ENCODE results near the gene CNOT4. TPM values are rescaled to one million over a fixed set of nuclear protein-coding genes. Genes with fewer than 3 reads are reported as not detected.

The CNOT4 gene
- total and polyA plus RNA-seq, 2 of the 13 experiments (the other 11 are each of a cell fraction or from before 2014, with no cell fraction given) = 7.4 to 8.4 TPM

DNA sequence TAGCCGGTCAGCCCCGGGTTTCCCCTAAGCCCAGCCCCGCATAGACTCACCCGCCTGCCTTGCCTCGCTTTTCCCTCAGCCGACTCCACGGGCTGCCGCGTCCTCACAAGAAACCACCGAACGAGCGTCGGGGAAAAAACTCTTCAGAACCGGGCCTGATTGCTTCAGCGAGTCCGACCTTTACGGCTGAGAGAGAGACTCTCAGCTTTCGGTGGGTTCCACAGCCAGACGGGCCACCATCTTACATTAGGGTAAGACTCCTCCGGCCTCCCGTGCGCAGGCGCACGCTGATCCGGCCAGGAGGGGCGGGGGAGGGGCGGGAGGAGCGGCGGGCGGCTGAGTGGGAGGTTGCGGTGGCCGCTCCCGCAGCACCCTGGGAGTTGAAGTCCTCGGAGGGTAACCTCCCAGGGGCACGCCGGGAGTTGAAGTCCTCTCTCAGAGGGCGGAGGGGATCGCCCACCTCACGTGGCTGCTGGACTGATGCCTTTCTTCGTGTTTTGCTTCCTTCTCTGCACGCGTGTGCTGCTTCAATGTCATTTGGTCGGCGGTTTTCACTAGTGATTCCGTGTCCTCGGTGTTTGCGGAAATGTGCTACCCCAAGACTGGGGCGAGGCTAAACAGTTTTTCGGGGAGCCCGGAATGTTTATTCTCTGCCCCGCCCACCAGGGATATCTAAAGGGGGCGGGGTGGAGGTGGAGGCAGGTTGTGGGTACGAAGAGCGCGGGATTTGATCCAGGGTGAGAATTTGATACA lies at the start of gene CNOT4 (continued):
- TF ChIP-seq CHD4 (IDR thresholded peaks at IDR 0.05; ENCODE audit: borderline replicate concordance, low read length) (no peak), SAFB2 (CRISPR knock-in tag; IDR thresholded peaks at IDR 0.05; ENCODE audit: borderline replicate concordance, low read depth) (no peak), ZNF841 (CRISPR knock-in tag; IDR thresholded peaks at IDR 0.05; ENCODE audit: borderline replicate concordance) (no peak), POLR2AphosphoS5 (IDR thresholded peaks at IDR 0.05; ENCODE audit: low read depth, low read length) (peak; percentile 93), SOX5 (CRISPR knock-in tag; IDR thresholded peaks at IDR 0.05; ENCODE audit: borderline replicate concordance) (0 out of 2 replicates have a peak, but pooled peaks have one; percentile 9), ZNF501 (CRISPR knock-in tag; IDR thresholded peaks at IDR 0.05) (peak; percentile 72; the same call in 1 of the 2 replicates), ZNF34 (CRISPR knock-in tag; IDR thresholded peaks at IDR 0.05; ENCODE audit: borderline replicate concordance) (0 out of 2 replicates have a peak, but pooled peaks have one; percentile 35)
- TF ChIP-seq, protein P1, sequence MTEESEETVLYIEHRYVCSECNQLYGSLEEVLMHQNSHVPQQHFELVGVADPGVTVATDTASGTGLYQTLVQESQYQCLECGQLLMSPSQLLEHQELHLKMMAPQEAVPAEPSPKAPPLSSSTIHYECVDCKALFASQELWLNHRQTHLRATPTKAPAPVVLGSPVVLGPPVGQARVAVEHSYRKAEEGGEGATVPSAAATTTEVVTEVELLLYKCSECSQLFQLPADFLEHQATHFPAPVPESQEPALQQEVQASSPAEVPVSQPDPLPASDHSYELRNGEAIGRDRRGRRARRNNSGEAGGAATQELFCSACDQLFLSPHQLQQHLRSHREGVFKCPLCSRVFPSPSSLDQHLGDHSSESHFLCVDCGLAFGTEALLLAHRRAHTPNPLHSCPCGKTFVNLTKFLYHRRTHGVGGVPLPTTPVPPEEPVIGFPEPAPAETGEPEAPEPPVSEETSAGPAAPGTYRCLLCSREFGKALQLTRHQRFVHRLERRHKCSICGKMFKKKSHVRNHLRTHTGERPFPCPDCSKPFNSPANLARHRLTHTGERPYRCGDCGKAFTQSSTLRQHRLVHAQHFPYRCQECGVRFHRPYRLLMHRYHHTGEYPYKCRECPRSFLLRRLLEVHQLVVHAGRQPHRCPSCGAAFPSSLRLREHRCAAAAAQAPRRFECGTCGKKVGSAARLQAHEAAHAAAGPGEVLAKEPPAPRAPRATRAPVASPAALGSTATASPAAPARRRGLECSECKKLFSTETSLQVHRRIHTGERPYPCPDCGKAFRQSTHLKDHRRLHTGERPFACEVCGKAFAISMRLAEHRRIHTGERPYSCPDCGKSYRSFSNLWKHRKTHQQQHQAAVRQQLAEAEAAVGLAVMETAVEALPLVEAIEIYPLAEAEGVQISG (CRISPR knock-in tag; IDR thresholded peaks at IDR 0.05) = peak; percentile 86
- TF ChIP-seq, protein P2, sequence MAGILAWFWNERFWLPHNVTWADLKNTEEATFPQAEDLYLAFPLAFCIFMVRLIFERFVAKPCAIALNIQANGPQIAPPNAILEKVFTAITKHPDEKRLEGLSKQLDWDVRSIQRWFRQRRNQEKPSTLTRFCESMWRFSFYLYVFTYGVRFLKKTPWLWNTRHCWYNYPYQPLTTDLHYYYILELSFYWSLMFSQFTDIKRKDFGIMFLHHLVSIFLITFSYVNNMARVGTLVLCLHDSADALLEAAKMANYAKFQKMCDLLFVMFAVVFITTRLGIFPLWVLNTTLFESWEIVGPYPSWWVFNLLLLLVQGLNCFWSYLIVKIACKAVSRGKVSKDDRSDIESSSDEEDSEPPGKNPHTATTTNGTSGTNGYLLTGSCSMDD (CRISPR knock-in tag; IDR thresholded peaks at IDR 0.05) = no peak
- TF ChIP-seq, protein P3, sequence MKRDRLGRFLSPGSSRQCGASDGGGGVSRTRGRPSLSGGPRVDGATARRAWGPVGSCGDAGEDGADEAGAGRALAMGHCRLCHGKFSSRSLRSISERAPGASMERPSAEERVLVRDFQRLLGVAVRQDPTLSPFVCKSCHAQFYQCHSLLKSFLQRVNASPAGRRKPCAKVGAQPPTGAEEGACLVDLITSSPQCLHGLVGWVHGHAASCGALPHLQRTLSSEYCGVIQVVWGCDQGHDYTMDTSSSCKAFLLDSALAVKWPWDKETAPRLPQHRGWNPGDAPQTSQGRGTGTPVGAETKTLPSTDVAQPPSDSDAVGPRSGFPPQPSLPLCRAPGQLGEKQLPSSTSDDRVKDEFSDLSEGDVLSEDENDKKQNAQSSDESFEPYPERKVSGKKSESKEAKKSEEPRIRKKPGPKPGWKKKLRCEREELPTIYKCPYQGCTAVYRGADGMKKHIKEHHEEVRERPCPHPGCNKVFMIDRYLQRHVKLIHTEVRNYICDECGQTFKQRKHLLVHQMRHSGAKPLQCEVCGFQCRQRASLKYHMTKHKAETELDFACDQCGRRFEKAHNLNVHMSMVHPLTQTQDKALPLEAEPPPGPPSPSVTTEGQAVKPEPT (CRISPR knock-in tag; IDR thresholded peaks at IDR 0.05; ENCODE audit: low read depth) = no peak; the same call in none of the 2 replicates
- TF ChIP-seq, protein P4, sequence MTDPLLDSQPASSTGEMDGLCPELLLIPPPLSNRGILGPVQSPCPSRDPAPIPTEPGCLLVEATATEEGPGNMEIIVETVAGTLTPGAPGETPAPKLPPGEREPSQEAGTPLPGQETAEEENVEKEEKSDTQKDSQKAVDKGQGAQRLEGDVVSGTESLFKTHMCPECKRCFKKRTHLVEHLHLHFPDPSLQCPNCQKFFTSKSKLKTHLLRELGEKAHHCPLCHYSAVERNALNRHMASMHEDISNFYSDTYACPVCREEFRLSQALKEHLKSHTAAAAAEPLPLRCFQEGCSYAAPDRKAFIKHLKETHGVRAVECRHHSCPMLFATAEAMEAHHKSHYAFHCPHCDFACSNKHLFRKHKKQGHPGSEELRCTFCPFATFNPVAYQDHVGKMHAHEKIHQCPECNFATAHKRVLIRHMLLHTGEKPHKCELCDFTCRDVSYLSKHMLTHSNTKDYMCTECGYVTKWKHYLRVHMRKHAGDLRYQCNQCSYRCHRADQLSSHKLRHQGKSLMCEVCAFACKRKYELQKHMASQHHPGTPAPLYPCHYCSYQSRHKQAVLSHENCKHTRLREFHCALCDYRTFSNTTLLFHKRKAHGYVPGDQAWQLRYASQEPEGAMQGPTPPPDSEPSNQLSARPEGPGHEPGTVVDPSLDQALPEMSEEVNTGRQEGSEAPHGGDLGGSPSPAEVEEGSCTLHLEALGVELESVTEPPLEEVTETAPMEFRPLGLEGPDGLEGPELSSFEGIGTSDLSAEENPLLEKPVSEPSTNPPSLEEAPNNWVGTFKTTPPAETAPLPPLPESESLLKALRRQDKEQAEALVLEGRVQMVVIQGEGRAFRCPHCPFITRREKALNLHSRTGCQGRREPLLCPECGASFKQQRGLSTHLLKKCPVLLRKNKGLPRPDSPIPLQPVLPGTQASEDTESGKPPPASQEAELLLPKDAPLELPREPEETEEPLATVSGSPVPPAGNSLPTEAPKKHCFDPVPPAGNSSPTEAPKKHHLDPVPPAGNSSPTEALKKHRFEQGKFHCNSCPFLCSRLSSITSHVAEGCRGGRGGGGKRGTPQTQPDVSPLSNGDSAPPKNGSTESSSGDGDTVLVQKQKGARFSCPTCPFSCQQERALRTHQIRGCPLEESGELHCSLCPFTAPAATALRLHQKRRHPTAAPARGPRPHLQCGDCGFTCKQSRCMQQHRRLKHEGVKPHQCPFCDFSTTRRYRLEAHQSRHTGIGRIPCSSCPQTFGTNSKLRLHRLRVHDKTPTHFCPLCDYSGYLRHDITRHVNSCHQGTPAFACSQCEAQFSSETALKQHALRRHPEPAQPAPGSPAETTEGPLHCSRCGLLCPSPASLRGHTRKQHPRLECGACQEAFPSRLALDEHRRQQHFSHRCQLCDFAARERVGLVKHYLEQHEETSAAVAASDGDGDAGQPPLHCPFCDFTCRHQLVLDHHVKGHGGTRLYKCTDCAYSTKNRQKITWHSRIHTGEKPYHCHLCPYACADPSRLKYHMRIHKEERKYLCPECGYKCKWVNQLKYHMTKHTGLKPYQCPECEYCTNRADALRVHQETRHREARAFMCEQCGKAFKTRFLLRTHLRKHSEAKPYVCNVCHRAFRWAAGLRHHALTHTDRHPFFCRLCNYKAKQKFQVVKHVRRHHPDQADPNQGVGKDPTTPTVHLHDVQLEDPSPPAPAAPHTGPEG (CRISPR knock-in tag; IDR thresholded peaks at IDR 0.05) = no peak

All from HepG2 (cell line).